Measurements from ENCODE around the gene TSBP1. TPM values are rescaled to one million over a fixed set of nuclear protein-coding genes. Genes with fewer than 3 reads are reported as not detected.

TSBP1 gene
- total RNA-seq, 1 experiment from 2014 or later = not detected

GRCh38 chr6:32382757-32383420, 11.2 kb upstream of the TSBP1 start:
- H3K9ac ChIP-seq (ENCODE audit: low read length) = no peak overlapping the region
- no peak overlapping the region for H3K4me2 ChIP-seq (ENCODE audit: low read length)
- TF ChIP-seq SIN3A (IDR thresholded peaks at IDR 0.05; ENCODE audit: low read depth) = no peak
- no peak for TF ChIP-seq ELF1 (IDR thresholded peaks at IDR 0.05; ENCODE audit: borderline replicate concordance, low read depth)
- no peak for TF ChIP-seq POLR2AphosphoS5 (IDR thresholded peaks at IDR 0.05; ENCODE audit: low read depth, low read length)
- TF ChIP-seq ZFX (IDR thresholded peaks at IDR 0.05) = no peak
- no peak for TF ChIP-seq ZBTB33 (IDR thresholded peaks at IDR 0.05; ENCODE audit: extremely low read depth, insufficient replicate concordance, low read length)
- no peak for TF ChIP-seq CEBPB (IDR thresholded peaks at IDR 0.05; ENCODE audit: low read depth)
- no peak for TF ChIP-seq SRF (IDR thresholded peaks at IDR 0.05; ENCODE audit: low read depth)
- TF ChIP-seq YY1 (IDR thresholded peaks at IDR 0.05; ENCODE audit: extremely low read depth, insufficient replicate concordance, low read depth, low read length) = no peak
- no peak for TF ChIP-seq POLR2A (IDR thresholded peaks at IDR 0.05; ENCODE audit: borderline replicate concordance, extremely low read depth, insufficient read depth, insufficient read length)
- ATAC-seq = no peak
- H4K20me1 ChIP-seq (ENCODE audit: insufficient read depth) = no peaks in the 10 kb centered on the region
- H3K4me3 ChIP-seq (replicated peaks in 1 of 2; ENCODE audit: low read depth in 1 of 2, low read length in 2 of 2) = no peak overlapping the region
- DNase-seq (ENCODE audit: low read depth, low spot score) = no peak
- CTCF ChIA-PET = interaction anchor here (1.0 kb wide), 1 partner anchor 30 kb away, joined by 3 read pairs; no protein-coding TSS in a partner anchor
- H3K36me3 ChIP-seq (ENCODE audit: control insufficient read depth in 1 of 2, insufficient read depth in 2 of 2, low read length in 2 of 2) = no peaks in the 10 kb centered on the region
- no TSS peak for BruUV-seq (replicated peaks)
- H3K27ac ChIP-seq (ENCODE audit: low read depth, low read length) = no peak overlapping the region
- H3K79me2 ChIP-seq (ENCODE audit: insufficient read depth, low read length) = no peaks in the 10 kb centered on the region
- RAD21 ChIA-PET (ENCODE audit: low non-redundant PET in 1 of 2, low total read pairs in 2 of 2, uncharacterized antibody in 2 of 2, unreplicated experiment in 2 of 2) = no interaction called here
- intact Hi-C loops (cut with micrococcal nuclease) = no loop called here
- POLR2A ChIA-PET = no interaction called here
- H3K4me1 ChIP-seq (ENCODE audit: control insufficient read depth in 1 of 2, insufficient read depth in 2 of 2, low read length in 2 of 2) = no peaks in the 10 kb centered on the region
- no peak overlapping the region for H2AFZ ChIP-seq (ENCODE audit: low read depth, low read length, poor library complexity, severe bottlenecking)
- no peaks in the 10 kb centered on the region for H3K27me3 ChIP-seq (ENCODE audit: insufficient read depth, low read length)
- H3K9me3 ChIP-seq (ENCODE audit: control insufficient read depth in 1 of 2, insufficient read depth in 1 of 2, low read depth in 1 of 2, low read length in 2 of 2) = no peaks in the 10 kb centered on the region
- H3K9me2 ChIP-seq (ENCODE audit: insufficient read depth) = no peaks in the 10 kb centered on the region

Measured in HCT116 (cell line).